Measurements from ENCODE around the gene SULT1C2. TPM values are rescaled to one million over a fixed set of nuclear protein-coding genes. Genes with fewer than 3 reads are reported as not detected.
A peak's percentile ranks its signal among the peaks of the same experiment; 100 is the strongest.

SULT1C2 gene
- total RNA-seq, 1 donor from 2014 or later: 1.2 TPM

- H3K36me3 ChIP-seq: no peaks in the 10 kb centered on the region
- DNase-seq: no peak
- H3K27me3 ChIP-seq (ENCODE audit: low read depth): no peaks in the 10 kb centered on the region
- H3K4me3 ChIP-seq: no peak overlapping the region
- no peak for ATAC-seq
- no peak overlapping the region for H3K27ac ChIP-seq
- intact Hi-C loops (cut with DNase I): no loop called here
- TF ChIP-seq CTCF (IDR thresholded peaks at IDR 0.05): no peak
- H3K4me1 ChIP-seq: no peaks in the 10 kb centered on the region
- H3K9me3 ChIP-seq: no peaks in the 10 kb centered on the region
Measured at GRCh38 chr2:108309903-108310302, 21.2 kb downstream of the SULT1C2 start.

GRCh38 chr2:108314586-108315296 lies 26.0 kb downstream of the SULT1C2 start:
- Histone ChIP-seq H3K36me3 (no peaks in the 10 kb centered on the region), H3K4me3 (no peak overlapping the region), H3K27ac (no peak overlapping the region), H3K9me3 (no peaks in the 10 kb centered on the region), H3K4me1 (peaks cover 5% of the 10 kb centered on the region), H3K27me3 (ENCODE audit: low read depth) (no peaks in the 10 kb centered on the region)
- intact Hi-C loops (cut with DNase I): no loop called here
- DNase-seq (no peak), ATAC-seq (no peak)
- TF ChIP-seq CTCF (IDR thresholded peaks at IDR 0.05): no peak

GRCh38 chr2:108315444-108315934 lies 26.8 kb downstream of the SULT1C2 start:
- H3K36me3 ChIP-seq: no peaks in the 10 kb centered on the region
- H3K27me3 ChIP-seq (ENCODE audit: low read depth): no peaks in the 10 kb centered on the region
- TF ChIP-seq CTCF (IDR thresholded peaks at IDR 0.05): no peak
- DNase-seq (no peak), ATAC-seq (peak; percentile 89 to 94)
- H3K9me3 ChIP-seq: no peaks in the 10 kb centered on the region
- intact Hi-C loops (cut with DNase I): no loop called here
- no peak overlapping the region for H3K4me3 ChIP-seq
- H3K4me1 ChIP-seq: peaks cover 5% of the 10 kb centered on the region
- no peak overlapping the region for H3K27ac ChIP-seq

GRCh38 chr2:108316033-108316432 lies 27.3 kb downstream of the SULT1C2 start:
- peaks cover 5% of the 10 kb centered on the region for H3K4me1 ChIP-seq
- H3K4me3 ChIP-seq: no peak overlapping the region
- H3K36me3 ChIP-seq: no peaks in the 10 kb centered on the region
- no peaks in the 10 kb centered on the region for H3K27me3 ChIP-seq (ENCODE audit: low read depth)
- TF ChIP-seq CTCF (IDR thresholded peaks at IDR 0.05): no peak
- DNase-seq (no peak), ATAC-seq (peak; percentile 34 to 61)
- intact Hi-C loops (cut with DNase I): no loop called here
- no peaks in the 10 kb centered on the region for H3K9me3 ChIP-seq
- H3K27ac ChIP-seq: no peak overlapping the region

- Histone ChIP-seq H3K36me3 (no peaks in the 10 kb centered on the region), H3K27me3 (ENCODE audit: low read depth) (no peaks in the 10 kb centered on the region), H3K27ac (no peak overlapping the region), H3K4me3 (no peak overlapping the region), H3K9me3 (no peaks in the 10 kb centered on the region), H3K4me1 (peaks cover 5% of the 10 kb centered on the region)
- DNase-seq (no peak), ATAC-seq (peak; percentile 57 to 59)
- intact Hi-C loops (cut with DNase I): no loop called here
- TF ChIP-seq CTCF (IDR thresholded peaks at IDR 0.05): no peak
Measured at GRCh38 chr2:108316461-108317258, 28.0 kb downstream of the SULT1C2 start.
